ENCODE results near the gene UNC119B. TPM values are rescaled to one million over a fixed set of nuclear protein-coding genes. Genes with fewer than 3 reads are reported as not detected.
"Not testable (repeated sequence)": the region's sequence is repeated elsewhere in the genome, so short reads cannot be mapped to it uniquely, and the experiment has no call there.

The UNC119B gene
- total RNA-seq, 1 donor: 23.2 TPM

- no peaks in the 10 kb centered on the region for H3K9me3 ChIP-seq (ENCODE audit: low read depth, low read length)
- no peaks in the 10 kb centered on the region for H3K36me3 ChIP-seq (ENCODE audit: insufficient read depth, low read length)
- no peak overlapping the region for H2AFZ ChIP-seq (ENCODE audit: low read length)
- no peak for TF ChIP-seq CTCF (IDR thresholded peaks at IDR 0.05; ENCODE audit: extremely low read depth, low read depth, low read length)
- no peak for DNase-seq (ENCODE audit: insufficient read length, low spot score, missing footprints)
- no peaks in the 10 kb centered on the region for H3K4me1 ChIP-seq (ENCODE audit: insufficient read depth, low read length)
- H3K4me3 ChIP-seq (ENCODE audit: insufficient read depth, low read length): no peak overlapping the region
- peaks cover 3% of the 10 kb centered on the region for H3K27me3 ChIP-seq (ENCODE audit: insufficient read depth, low read length)
- H3K4me2 ChIP-seq (ENCODE audit: insufficient read depth, low read length): no peak overlapping the region
- no peaks in the 10 kb centered on the region for H4K20me1 ChIP-seq (ENCODE audit: insufficient read depth, low read length)
- no peak overlapping the region for H3K27ac ChIP-seq (ENCODE audit: low read depth, low read length)
- no peaks in the 10 kb centered on the region for H3K79me2 ChIP-seq (ENCODE audit: insufficient read depth, low read length)
These were observed 43.5 kb upstream of the UNC119B start for GRCh38 chr12:120666571-120667390.

GRCh38 chr12:120668091-120668867, 42.0 kb upstream of the UNC119B start:
- Histone ChIP-seq H3K79me2 (ENCODE audit: insufficient read depth, low read length) (no peaks in the 10 kb centered on the region), H3K27me3 (ENCODE audit: insufficient read depth, low read length) (peaks cover 3% of the 10 kb centered on the region), H3K27ac (ENCODE audit: low read depth, low read length) (no peak overlapping the region), H4K20me1 (ENCODE audit: insufficient read depth, low read length) (no peaks in the 10 kb centered on the region), H2AFZ (ENCODE audit: low read length) (no peak overlapping the region), H3K9me3 (ENCODE audit: low read depth, low read length) (no peaks in the 10 kb centered on the region), H3K4me1 (ENCODE audit: insufficient read depth, low read length) (no peaks in the 10 kb centered on the region), H3K4me3 (ENCODE audit: insufficient read depth, low read length) (no peak overlapping the region), H3K4me2 (ENCODE audit: insufficient read depth, low read length) (no peak overlapping the region), H3K36me3 (ENCODE audit: insufficient read depth, low read length) (no peaks in the 10 kb centered on the region)
- DNase-seq (ENCODE audit: insufficient read length, low spot score, missing footprints): no peak
- TF ChIP-seq CTCF (IDR thresholded peaks at IDR 0.05; ENCODE audit: extremely low read depth, low read depth, low read length): no peak

- H3K27me3 ChIP-seq (ENCODE audit: insufficient read depth, low read length): peaks cover 3% of the 10 kb centered on the region
- no peak overlapping the region for H3K4me2 ChIP-seq (ENCODE audit: insufficient read depth, low read length)
- H3K4me3 ChIP-seq (ENCODE audit: insufficient read depth, low read length): no peak overlapping the region
- no peaks in the 10 kb centered on the region for H3K4me1 ChIP-seq (ENCODE audit: insufficient read depth, low read length)
- no peak for TF ChIP-seq CTCF (IDR thresholded peaks at IDR 0.05; ENCODE audit: extremely low read depth, low read depth, low read length)
- no peaks in the 10 kb centered on the region for H3K36me3 ChIP-seq (ENCODE audit: insufficient read depth, low read length)
- no peaks in the 10 kb centered on the region for H3K9me3 ChIP-seq (ENCODE audit: low read depth, low read length)
- no peaks in the 10 kb centered on the region for H3K79me2 ChIP-seq (ENCODE audit: insufficient read depth, low read length)
- no peak overlapping the region for H3K27ac ChIP-seq (ENCODE audit: low read depth, low read length)
- DNase-seq (ENCODE audit: insufficient read length, low spot score, missing footprints): peak; percentile 93
- no peaks in the 10 kb centered on the region for H4K20me1 ChIP-seq (ENCODE audit: insufficient read depth, low read length)
- no peak overlapping the region for H2AFZ ChIP-seq (ENCODE audit: low read length)
These were observed 41.1 kb upstream of the UNC119B start for GRCh38 chr12:120668868-120669840.

- not testable (repeated sequence) for H2AFZ ChIP-seq (ENCODE audit: low read length); H3K27me3 ChIP-seq (ENCODE audit: insufficient read depth, low read length); H3K79me2 ChIP-seq (ENCODE audit: insufficient read depth, low read length); DNase-seq (ENCODE audit: insufficient read length, low spot score, missing footprints); H3K4me3 ChIP-seq (ENCODE audit: insufficient read depth, low read length); H3K36me3 ChIP-seq (ENCODE audit: insufficient read depth, low read length); H4K20me1 ChIP-seq (ENCODE audit: insufficient read depth, low read length); H3K4me2 ChIP-seq (ENCODE audit: insufficient read depth, low read length); H3K27ac ChIP-seq (ENCODE audit: low read depth, low read length); H3K4me1 ChIP-seq (ENCODE audit: insufficient read depth, low read length); H3K9me3 ChIP-seq (ENCODE audit: low read depth, low read length)
These were observed 40.0 kb upstream of the UNC119B start for GRCh38 chr12:120670237-120670636.

All from osteoblast (primary cell).